Heart left ventricle (tissue), 13 donors: Measurements from ENCODE around the gene RITA1.

Experiments
- CTCF ChIP-seq, 12 donors: fragments of 200-600 bp; sonication (generic) in 4 of 12; IDR thresholded peaks; one replicate each; pipeline versions ENCODE4 v1.5.0 to v1.8.0; 2018 to 2022; ENCODE audit warnings: antibody characterized with exemption in 12 of 12, mild to moderate bottlenecking in 5 of 12
- POLR2A ChIP-seq, 2 donors: fragments of 450-650 bp; IDR thresholded peaks; one replicate each; pipeline ENCODE4 v1.6.1; 2017; ENCODE audit warnings: antibody characterized with exemption in 2 of 2, mild to moderate bottlenecking in 2 of 2, moderate library complexity in 2 of 2
- donor health status: ischemic (EF 13 %, LVEDD 7.1; RV severe dilation, severe dysfunction).
- donor health status: DM: no; HTN: yes; CAD: no.
- donor health status: DM: no; HTN: no; CAD: no.
- donor health status: ischemic (EF 25% LVEDD 6.9; RV normal size, moderate dysfunction).
- donor health status: ischemic (EF 25% LVEDD 5.7; RV mildly dilated, moderate dysfunction).
- donor health status: ischemic (EF 35%, LVEDD 5.7; RV mildly dilated, moderate dysfunction).
- donor health status: nonischemic (EF 11% LVEDD 7.7; RV severe dilation, severe dysfunction).
- donor health status: DM: yes; HTN: yes; CAD: no.
- donor health status: PGD.
- donor health status: ischemic (EF 29% LVEDD 5.4; RV normal size, mild dysfunction).
- donor health status: nonischemic (EF 23%, LVEDD 6.1; RV moderate dilation, normal function).

GRCh38 chr12:113232089-113232839 is 46.7 kb downstream of the RITA1 start:
- TF ChIP-seq CTCF (IDR thresholded peaks at IDR 0.05) (no peak), POLR2A (IDR thresholded peaks at IDR 0.05) (no peak)
